Spleen (tissue), 7 donors: Measurements from ENCODE around the gene AXIN1.
"Not testable (repeated sequence)": the region's sequence is repeated elsewhere in the genome, so short reads cannot be mapped to it uniquely, and the experiment has no call there.

ENCODE experiments used
- CTCF ChIP-seq, 11 experiments: fragments of 200-600 bp in 7 of 11; fragments of 450-650 bp in 4 of 11; sonication (generic) in 4 of 11; IDR thresholded peaks in 8 of 11; conservative IDR thresholded peaks in 3 of 11; 1 replicate in 7 of 11; 2 replicates in 4 of 11; pipeline versions ENCODE4 v1.4.0 to v1.8.0; 2016 to 2021; ENCODE audit warnings: antibody characterized with exemption in 11 of 11, inconsistent platforms in 4 of 11, mild to moderate bottlenecking in 1 of 11
- POLR2A ChIP-seq, 3 donors: fragments of 450-650 bp; IDR thresholded peaks; one replicate each; pipeline ENCODE4 v1.5.1; 2017; ENCODE audit warnings: antibody characterized with exemption in 3 of 3, mild to moderate bottlenecking in 1 of 3
- POLR2AphosphoS5 ChIP-seq, 3 donors: sonication (generic); formaldehyde crosslinking; IDR thresholded peaks; one replicate each; pipeline ENCODE4 v1.5.1; 2017; ENCODE audit warnings: antibody characterized with exemption in 3 of 3
- donor health status: DM: no; HTN: no; CAD: no; lungs with moderate emphysema.
- donor health status: DM: no; HTN: no; CAD: no.
- donor health status: DM: no; HTN: no; CAD: no.

GRCh38 chr16:331181-331814 is 21.2 kb downstream of the AXIN1 start:
- not testable (repeated sequence) for TF ChIP-seq CTCF (IDR thresholded peaks at IDR 0.05 in 8 of 11, conservative IDR thresholded peaks at IDR 0.05 in 3 of 11); POLR2A (IDR thresholded peaks at IDR 0.05); POLR2AphosphoS5 (IDR thresholded peaks at IDR 0.05)
